GM12872 (cell line): Measurements from ENCODE around the gene HDAC7.

Experiments used
- TF ChIP-seq, protein P1 (sequence below): IDR thresholded peaks from 3 replicates; pipeline ENCODE4 v1.5.1; 2011; ENCODE audit warnings: low read depth, mild to moderate bottlenecking, low read length, moderate library complexity; ENCODE audit not compliant: insufficient read depth

The HDAC7 gene

DNA sequence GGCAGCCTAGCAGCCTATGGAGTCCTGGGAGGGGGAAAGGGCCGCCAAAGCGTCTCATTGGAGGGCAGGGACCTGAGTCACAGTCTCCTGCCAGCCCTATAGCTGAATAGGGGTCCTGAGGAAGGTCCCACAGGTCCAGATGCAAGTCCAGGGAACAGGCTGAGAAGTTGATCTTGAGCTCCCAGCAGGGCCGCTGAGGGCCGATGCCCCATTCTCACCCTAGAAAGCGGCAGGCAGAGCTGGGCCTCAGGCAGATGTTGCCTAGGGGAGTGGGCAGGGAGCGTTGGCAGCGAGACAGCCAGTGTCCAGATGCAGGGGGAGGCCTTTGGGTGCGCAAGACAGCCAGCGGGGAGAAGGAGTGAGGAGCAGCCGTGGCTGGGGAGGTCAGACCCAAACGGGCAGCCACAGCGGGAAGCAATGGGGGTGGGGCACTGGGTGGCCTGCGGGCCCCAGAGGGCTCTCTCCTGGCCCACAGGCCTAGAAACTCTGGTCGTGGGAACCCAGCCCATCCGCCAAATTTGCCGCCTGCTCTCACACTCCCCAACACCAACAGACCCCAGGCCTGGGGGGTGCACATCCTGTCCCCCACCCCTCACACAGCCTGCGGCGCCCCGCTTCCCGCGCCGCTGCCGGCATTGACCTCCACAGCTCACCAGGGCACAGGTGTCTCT, 1.1 kb downstream of the HDAC7 start:
- TF ChIP-seq, protein P1, sequence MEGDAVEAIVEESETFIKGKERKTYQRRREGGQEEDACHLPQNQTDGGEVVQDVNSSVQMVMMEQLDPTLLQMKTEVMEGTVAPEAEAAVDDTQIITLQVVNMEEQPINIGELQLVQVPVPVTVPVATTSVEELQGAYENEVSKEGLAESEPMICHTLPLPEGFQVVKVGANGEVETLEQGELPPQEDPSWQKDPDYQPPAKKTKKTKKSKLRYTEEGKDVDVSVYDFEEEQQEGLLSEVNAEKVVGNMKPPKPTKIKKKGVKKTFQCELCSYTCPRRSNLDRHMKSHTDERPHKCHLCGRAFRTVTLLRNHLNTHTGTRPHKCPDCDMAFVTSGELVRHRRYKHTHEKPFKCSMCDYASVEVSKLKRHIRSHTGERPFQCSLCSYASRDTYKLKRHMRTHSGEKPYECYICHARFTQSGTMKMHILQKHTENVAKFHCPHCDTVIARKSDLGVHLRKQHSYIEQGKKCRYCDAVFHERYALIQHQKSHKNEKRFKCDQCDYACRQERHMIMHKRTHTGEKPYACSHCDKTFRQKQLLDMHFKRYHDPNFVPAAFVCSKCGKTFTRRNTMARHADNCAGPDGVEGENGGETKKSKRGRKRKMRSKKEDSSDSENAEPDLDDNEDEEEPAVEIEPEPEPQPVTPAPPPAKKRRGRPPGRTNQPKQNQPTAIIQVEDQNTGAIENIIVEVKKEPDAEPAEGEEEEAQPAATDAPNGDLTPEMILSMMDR, result no peak

DNA sequence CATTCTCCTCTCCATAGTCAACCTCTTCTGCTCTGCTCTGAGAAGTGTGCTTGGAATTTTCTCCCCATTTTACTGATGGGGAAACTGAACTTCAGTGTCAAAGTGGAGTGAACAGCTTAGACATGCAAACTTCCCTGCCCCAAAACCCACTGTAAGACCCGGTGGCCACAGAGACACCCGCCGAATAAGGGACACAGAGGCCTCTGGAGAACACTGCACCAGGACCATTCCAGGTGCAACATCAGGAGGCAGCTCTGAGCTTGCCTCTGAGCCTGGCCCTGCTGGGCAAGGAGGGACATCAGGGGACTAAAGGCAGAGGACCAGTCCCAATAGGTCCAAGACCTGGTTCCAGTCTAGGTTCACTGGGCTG, 1.7 kb downstream of the HDAC7 start:
- TF ChIP-seq, protein P1, result no peak

DNA sequence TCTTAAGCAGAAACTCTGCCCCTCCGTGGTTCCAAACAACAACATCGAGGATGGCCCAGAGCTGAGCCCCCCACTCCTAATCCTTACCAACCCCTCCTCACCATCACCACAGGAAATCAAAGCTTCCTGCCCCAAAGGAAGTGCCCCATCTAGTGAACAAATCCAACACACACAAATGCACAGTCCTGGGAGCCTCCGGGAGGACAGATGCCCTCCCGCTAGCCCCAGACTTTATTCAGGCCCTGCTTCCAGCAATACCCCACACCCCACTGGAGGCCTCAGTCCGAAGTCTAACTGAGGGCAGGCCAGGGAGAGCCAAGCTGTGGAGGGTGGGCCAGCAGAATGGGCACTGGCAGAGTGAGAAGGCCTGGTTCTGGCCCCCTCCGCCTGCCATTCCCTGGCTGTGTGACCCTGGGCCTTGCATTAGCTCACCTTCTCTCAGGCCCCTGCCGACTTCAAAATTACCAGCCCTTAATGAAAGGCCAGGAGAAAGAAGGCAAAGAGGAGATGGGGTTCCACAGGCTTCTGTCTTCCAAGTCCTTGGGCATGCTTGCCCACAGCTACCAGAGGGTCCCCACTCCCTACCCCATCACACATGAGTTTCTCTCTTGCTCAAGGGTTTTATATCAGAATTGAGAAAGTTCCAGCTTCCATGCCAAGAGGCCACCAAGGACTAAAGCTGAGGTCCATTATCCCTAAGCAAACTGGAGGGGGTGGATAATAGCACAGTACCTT, 2.3 kb downstream of the HDAC7 start:
- TF ChIP-seq, protein P1, result 0 out of 3 replicates have a peak, but pooled peaks have one; percentile 12

DNA sequence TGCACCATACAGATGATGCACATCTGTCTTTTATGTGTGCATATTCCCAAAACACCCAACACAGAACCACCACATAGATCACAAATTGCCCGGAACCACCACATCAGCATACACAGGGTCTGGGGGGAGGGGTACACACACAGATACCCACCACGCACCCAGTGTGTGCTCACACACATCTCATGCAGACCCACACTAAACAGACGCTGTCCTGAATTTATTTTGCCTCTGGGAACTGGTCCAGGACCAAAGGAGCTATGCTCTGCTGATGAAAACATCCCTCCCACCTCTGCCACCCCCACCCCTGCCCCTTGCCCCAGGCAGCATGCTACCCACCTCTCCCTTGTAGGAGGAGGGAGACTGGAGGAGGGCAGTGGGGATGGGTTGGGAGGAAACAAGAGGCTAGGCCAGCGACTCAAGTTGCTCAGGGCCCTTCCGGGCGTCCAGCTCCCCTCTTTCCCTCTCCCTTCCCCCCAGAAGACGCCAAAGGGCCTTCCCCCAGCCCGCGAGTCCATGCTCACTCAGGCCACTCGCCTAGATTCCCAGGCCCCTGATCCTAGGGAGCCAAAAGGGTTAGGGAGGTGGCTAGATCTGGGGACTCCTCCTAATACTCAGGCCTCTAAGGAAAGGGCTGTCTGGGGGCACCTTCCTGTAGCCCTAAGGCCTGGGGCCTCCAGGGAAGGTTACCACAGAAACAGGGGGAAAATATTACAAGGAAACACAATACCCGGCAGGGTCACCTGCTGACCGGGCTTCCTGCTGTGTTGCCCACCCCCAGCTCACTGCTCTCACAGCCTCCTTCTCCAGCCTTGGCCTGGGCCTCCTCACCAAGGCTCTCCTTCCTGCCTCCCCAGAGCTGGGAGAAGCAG, 3.1 kb downstream of the HDAC7 start:
- TF ChIP-seq, protein P1, result no peak

DNA sequence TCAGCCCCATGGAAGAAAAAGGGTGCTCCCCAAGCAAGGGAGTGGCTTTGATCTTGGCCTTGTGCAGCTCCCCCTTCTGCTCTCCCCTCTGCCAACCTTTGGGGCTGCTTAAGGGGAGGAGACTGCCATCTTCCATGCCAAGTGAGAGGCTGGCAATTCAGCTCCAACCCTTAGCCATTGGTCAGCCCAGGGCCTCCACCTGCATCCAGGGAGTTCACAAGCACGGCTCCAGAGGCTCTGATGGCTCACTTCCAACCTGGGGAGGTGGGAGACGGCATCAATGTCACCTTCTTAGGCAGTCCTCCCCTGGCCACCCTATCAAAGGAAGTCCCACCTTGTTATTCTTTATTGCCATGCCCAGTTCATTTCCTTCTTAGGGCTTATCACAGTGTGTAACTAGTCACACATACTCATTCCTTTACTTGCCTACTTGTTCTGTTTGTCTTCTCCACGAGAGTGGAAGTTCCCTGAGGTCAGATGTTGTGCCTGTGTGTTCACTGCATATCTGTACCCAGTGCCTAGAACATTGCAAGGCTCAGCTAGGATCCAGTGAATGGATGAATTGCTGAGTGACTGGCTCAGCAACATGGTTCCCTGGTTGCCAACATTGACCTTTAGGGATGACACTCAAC, 5.0 kb downstream of the HDAC7 start:
- TF ChIP-seq, protein P1, result no peak

DNA sequence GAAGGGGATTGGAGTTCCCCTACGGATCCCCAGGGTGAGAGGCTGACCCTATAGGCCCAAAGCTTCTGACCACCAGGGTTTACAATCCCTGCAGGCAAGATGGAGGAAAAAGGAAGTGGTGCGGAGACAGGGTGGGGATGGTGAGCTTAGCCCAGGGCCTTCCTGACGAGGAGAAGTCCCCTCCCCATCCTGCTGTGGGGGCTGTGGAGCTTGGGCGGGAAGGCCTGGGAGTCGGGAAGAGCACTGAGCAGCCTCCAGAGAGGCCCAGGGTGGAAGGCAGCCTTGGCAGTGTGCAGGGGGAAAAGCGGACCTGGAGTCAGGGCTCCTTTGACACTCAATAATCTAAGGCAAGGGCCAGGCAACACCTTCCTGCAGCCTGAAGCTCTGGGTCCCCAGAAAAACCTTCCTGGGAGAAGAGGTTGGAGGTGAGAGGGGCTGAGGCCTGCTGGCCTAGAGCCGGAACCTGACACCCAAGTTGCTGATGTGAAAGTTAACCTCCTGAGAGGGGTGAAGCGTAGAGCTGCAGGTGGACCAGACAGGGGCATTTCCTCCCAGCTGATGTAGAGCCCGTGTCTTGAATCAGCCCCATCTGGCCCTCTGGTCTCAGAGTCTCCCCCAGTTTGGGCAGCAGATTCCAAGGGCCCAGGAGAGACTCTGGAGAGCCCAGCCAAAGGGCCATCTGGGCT, 6.0 kb downstream of the HDAC7 start:
- TF ChIP-seq, protein P1, result no peak
